GM21576 (cell line): ENCODE measurements around the gene IL11.
"Not testable (repeated sequence)": the region's sequence is repeated elsewhere in the genome, so short reads cannot be mapped to it uniquely, and the experiment has no call there.

Source experiments
- ATAC-seq: cut with Tn5 transposase; IDR thresholded peaks from one replicate; pipeline ENCODE4 v1.9.1; 2021; ENCODE audit warnings: mild to moderate bottlenecking, moderate library complexity; ENCODE audit not compliant: unreplicated experiment

The IL11 gene

GRCh38 chr19:55336101-55336500 lies 34.2 kb downstream of the IL11 start:
- ATAC-seq, result no peak

- no peak for ATAC-seq
Measured at GRCh38 chr19:55333870-55334269, 36.4 kb downstream of the IL11 start.

DNA sequence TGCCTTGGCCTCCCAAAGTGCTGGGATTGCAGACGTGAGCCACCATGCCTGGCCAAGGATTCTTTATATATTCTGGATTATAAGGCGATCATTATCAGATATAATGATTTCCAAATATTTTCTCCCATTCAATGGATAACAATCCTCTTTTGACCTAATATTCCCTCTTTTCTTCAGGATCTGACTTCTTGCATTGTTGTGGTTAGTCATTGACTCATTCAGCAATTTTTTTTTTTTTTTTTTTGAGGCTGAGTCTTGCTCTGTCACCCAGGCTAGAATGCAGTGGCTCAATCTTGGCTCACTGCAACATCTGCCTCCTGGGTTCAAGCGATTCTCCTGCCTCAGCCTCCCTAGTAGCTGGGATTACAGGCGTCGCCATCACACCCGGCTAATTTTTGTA lies 40.5 kb downstream of the IL11 start:
- ATAC-seq, result not testable (repeated sequence)

- ATAC-seq, result not testable (repeated sequence)
Measured at GRCh38 chr19:55328774-55329318, 41.4 kb downstream of the IL11 start.

DNA sequence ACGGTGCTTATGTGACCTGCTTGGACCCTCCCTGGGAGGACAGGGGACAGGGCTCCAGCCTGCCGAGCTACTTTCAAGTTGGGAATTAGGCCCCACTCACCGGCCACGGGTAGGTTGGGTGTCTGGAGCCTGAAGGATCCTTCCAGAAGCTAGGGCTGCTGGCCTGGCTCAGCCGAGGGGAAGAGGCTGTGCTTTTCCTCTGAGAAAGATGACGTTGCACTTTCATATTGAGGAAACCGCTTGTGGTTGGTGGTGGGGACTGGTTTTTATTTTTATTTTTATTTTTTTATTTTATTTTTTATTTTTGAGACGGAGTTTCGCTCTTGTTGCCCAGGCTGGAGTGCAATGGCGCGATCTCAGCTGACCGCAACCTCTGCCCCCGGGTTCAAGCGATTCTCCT lies 45.1 kb downstream of the IL11 start, which contains the start of gene TMEM150B:
TSS of gene TMEM150B (minus strand) at position 170 of the 400 bp plus-strand sequence. CDS start 4,305 bp downstream, outside the sequence.
- ATAC-seq, result no peak

- no peak for ATAC-seq
Measured at GRCh38 chr19:55324662-55325061, 45.6 kb downstream of the IL11 start.

GRCh38 chr19:55322204-55322885 lies 47.9 kb downstream of the IL11 start:
- ATAC-seq, result no peak

- no peak for ATAC-seq
Measured at GRCh38 chr19:55321466-55322137, 48.7 kb downstream of the IL11 start.

- no peak for ATAC-seq
Measured at GRCh38 chr19:55320844-55321419, 49.3 kb downstream of the IL11 start.

GRCh38 chr19:55319785-55320184 lies 50.5 kb downstream of the IL11 start:
- ATAC-seq, result no peak

DNA sequence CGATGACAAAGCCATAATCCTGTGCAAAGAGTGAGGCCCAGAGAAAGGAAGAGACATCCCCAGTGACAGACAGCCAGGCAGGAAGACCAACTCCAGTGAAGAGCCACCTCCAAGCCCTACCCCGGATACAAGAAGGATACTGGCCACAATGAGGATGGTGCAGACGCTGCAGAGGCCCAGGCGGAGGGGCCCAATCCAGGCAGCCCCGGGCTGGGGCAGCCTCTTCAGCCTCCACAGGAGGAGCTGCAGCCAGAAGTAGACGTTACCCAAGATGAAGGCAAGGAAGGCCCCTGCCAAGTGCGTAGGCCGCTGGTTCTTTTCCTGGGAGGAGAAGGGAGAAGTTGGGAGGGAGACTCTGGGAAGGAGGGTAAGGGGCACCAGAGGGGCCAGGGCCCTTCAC lies 53.6 kb downstream of the IL11 start:
- no peak for ATAC-seq

GRCh38 chr19:55315956-55316525 lies 54.2 kb downstream of the IL11 start:
- ATAC-seq, result no peak

- ATAC-seq, result no peak
Measured at GRCh38 chr19:55314396-55314795, 55.9 kb downstream of the IL11 start.
